GM21423 (cell line): ENCODE results near the gene RPS6KA1.
"Not testable (repeated sequence)": the region's sequence is repeated elsewhere in the genome, so short reads cannot be mapped to it uniquely, and the experiment has no call there.

Experiments
- ATAC-seq: cut with Tn5 transposase; IDR thresholded peaks from one replicate; pipeline ENCODE4 v1.9.1; 2021; ENCODE audit warnings: mild to moderate bottlenecking, moderate library complexity; ENCODE audit not compliant: unreplicated experiment

Gene RPS6KA1

GRCh38 chr1:26593385-26593784, 63.8 kb downstream of the RPS6KA1 start:
- no peak for ATAC-seq

- ATAC-seq, result not testable (repeated sequence)
Observed at GRCh38 chr1:26594593-26594992, 65.0 kb downstream of the RPS6KA1 start.

- ATAC-seq, result no peak
Observed at GRCh38 chr1:26597629-26598039, 68.1 kb downstream of the RPS6KA1 start.

DNA sequence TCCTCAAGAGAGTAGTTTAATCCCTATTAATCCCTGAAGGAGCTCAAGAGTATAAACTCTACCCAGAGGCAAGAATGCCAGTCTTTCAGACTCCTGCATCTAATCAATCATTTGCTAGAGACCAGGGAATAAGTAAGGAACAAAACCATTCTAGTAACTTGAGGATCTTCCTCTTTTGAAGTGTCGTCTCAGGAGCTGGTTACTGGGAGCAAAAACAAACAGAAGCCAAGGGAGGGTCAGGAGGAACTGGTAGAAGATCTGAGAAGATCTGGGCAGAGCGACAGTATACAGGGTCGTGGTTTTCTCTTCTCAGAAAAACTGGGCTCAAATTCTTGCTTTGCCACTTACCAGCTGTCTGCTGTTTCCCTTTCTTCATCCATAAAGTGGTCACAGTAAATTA, 69.3 kb downstream of the RPS6KA1 start:
- no peak for ATAC-seq

DNA sequence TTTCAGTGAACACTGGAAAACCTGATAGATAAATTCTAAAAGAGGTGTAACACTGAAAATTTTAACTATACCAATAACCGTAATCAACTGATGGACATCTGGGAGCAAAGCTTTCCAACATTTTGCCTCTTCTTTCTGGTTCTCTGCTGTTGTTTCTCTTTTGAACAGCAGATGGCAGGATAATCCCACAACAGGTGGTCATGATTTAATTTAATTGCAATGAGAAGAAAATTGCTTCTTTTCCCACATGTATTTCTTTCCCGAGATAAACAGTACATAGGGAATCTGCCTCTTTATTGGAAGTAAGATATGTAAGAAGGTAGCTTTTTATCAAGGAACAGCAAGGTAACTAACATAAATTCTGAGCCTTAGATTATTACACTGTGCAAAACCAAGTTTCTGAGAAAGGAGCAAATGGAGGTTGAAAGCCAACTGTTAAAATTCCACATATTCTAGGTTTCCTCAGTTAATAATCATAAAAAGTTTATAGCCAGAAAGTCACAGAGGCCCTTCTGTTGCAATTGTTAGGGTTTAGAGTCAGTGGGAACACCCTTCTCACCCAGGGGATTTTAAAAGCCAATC, 72.9 kb downstream of the RPS6KA1 start:
- no peak for ATAC-seq

- ATAC-seq, result no peak
Observed at GRCh38 chr1:26603856-26604255, 74.3 kb downstream of the RPS6KA1 start.

- no peak for ATAC-seq
Observed at GRCh38 chr1:26607186-26607585, 77.6 kb downstream of the RPS6KA1 start.

DNA sequence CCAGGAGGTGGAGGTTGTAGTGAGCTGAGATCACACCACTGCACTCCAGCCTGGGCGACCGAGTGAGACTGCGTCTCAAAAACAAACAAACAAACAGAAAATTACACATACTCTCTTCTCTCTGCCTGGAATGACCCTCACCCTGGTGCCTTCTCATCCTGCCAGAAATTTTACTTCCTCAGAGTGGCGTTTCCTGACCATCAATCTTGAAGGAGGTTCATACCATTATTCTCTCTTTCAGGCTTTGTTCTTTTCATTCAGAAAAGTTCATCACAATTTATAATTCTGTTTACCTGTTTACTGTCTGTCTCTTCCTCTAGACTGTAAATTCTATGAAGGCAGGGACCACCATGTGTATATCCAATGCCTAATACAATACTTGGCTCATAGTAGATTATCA, 79.3 kb downstream of the RPS6KA1 start:
- no peak for ATAC-seq

DNA sequence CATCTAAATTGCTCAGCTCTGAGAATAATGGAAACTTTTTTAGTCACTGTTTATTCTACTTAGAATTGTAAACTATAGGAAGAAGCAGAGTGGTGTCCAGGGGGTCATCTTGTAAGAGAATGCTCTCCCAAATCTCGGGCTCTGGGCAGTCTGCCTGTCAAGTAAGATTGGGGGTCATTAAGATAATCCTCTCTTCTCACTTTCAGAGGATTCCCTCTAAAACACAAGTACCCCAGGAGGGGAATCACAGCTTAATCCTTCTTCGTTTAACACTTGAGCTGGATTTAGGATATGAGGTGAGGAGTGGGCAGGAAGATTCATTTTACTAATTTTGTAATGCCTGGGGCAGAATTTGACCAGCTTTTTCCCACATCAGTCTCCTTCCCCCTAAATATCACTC, 81.2 kb downstream of the RPS6KA1 start:
- ATAC-seq, result no peak

DNA sequence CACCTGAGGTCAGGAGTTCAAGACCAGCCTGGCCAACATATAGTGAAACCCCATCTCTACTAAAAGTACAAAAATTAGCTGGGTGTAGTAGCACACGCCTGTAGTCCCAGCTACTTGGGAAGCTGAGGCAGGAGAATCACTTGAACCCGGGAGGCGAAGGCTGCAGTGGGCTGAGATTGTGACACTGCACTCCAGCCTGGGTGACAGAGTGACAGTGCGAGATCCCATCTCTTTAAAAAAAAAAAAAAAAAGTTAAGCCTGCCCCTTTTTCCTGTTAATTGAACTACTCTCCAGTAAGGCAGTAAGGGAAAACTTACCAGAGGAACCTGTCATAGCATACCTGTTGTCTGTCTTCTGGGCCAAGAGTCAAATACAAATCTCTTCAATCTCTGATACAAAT, 83.1 kb downstream of the RPS6KA1 start:
- not testable (repeated sequence) for ATAC-seq

GRCh38 chr1:26614655-26615411, 85.3 kb downstream of the RPS6KA1 start:
- ATAC-seq, result no peak

GRCh38 chr1:26616881-26617280, 87.3 kb downstream of the RPS6KA1 start:
- no peak for ATAC-seq

GRCh38 chr1:26618561-26618960, 89.0 kb downstream of the RPS6KA1 start:
- ATAC-seq, result no peak
